Progenitor cell of endocrine pancreas (in vitro differentiated cells): ENCODE measurements around the gene EHBP1L1. TPM values are rescaled to one million over a fixed set of nuclear protein-coding genes. Genes with fewer than 3 reads are reported as not detected.

Source experiments
- DNase-seq: peaks from one replicate; pipeline ENCODE4 v3.0.0; 2021; ENCODE audit warnings: low spot score; ENCODE audit not compliant: unreplicated experiment
- H3K27ac Mint-ChIP-seq: 2 replicates; pipeline ENCODE4 v1.8.0; 2021; ENCODE audit warnings: mild to moderate bottlenecking, moderate library complexity, mixed read lengths
- H3K27me3 Mint-ChIP-seq: 2 replicates; pipeline ENCODE4 v1.8.0; 2021; ENCODE audit warnings: mixed read lengths
- H3K36me3 Mint-ChIP-seq: 2 replicates; pipeline ENCODE4 v1.8.0; 2022; ENCODE audit warnings: mixed read lengths; ENCODE audit not compliant: insufficient read depth
- H3K4me1 Mint-ChIP-seq: 2 replicates; pipeline ENCODE4 v1.8.0; 2021; ENCODE audit warnings: low read depth, mixed read lengths
- H3K4me3 Mint-ChIP-seq: 2 replicates; pipeline ENCODE4 v1.8.0; 2021; ENCODE audit warnings: low read depth, mild to moderate bottlenecking, moderate library complexity, mixed read lengths
- H3K9me3 Mint-ChIP-seq: 2 replicates; pipeline ENCODE4 v1.8.0; 2021; ENCODE audit warnings: low read depth, mixed read lengths
- CTCF ChIP-seq: fragments of 200-600 bp; sonication (generic); IDR thresholded peaks from one replicate; pipeline ENCODE4 v1.5.0; 2021; ENCODE audit warnings: antibody characterized with exemption, mild to moderate bottlenecking; ENCODE audit not compliant: unreplicated experiment
- total RNA-seq: library from RNA; stranded (reverse); gene quantifications from 2 replicates; pipeline ENCODE4 v1.2.1, GENCODE V29; 2021

The EHBP1L1 gene
- total RNA-seq, 1 donor from 2014 or later: 13.0 TPM

GRCh38 chr11:65623177-65623576, 47.3 kb downstream of the EHBP1L1 start:
- Mint-ChIP-seq H3K4me1 (no peaks in the 10 kb centered on the region), H3K9me3 (no peaks in the 10 kb centered on the region), H3K27me3 (no peaks in the 10 kb centered on the region), H3K27ac (peak overlapping the region; percentile 59), H3K36me3 (peaks cover 6% of the 10 kb centered on the region), H3K4me3 (no peak overlapping the region)
- TF ChIP-seq CTCF: no peak
- DNase-seq: no peak

GRCh38 chr11:65623852-65624616, 48.2 kb downstream of the EHBP1L1 start:
- DNase-seq: no peak
- H3K4me1 Mint-ChIP-seq: no peaks in the 10 kb centered on the region
- H3K9me3 Mint-ChIP-seq: no peaks in the 10 kb centered on the region
- H3K36me3 Mint-ChIP-seq: peaks cover 6% of the 10 kb centered on the region
- H3K27ac Mint-ChIP-seq: no peak overlapping the region
- no peaks in the 10 kb centered on the region for H3K27me3 Mint-ChIP-seq
- TF ChIP-seq CTCF: no peak
- H3K4me3 Mint-ChIP-seq: no peak overlapping the region

- Mint-ChIP-seq H3K27me3 (no peaks in the 10 kb centered on the region), H3K27ac (no peak overlapping the region), H3K36me3 (peaks cover 6% of the 10 kb centered on the region), H3K9me3 (no peaks in the 10 kb centered on the region), H3K4me1 (no peaks in the 10 kb centered on the region), H3K4me3 (no peak overlapping the region)
- no peak for DNase-seq
- no peak for TF ChIP-seq CTCF
These were observed 49.2 kb downstream of the EHBP1L1 start for GRCh38 chr11:65624931-65625627.

GRCh38 chr11:65625628-65626342, 49.9 kb downstream of the EHBP1L1 start:
- Mint-ChIP-seq H3K36me3 (peaks cover 6% of the 10 kb centered on the region), H3K4me3 (no peak overlapping the region), H3K27ac (no peak overlapping the region), H3K27me3 (no peaks in the 10 kb centered on the region), H3K9me3 (no peaks in the 10 kb centered on the region), H3K4me1 (no peaks in the 10 kb centered on the region)
- DNase-seq: no peak
- TF ChIP-seq CTCF: peak; percentile 58

- Mint-ChIP-seq H3K36me3 (peaks cover 6% of the 10 kb centered on the region), H3K27ac (no peak overlapping the region), H3K9me3 (no peaks in the 10 kb centered on the region), H3K4me3 (no peak overlapping the region), H3K27me3 (no peaks in the 10 kb centered on the region), H3K4me1 (no peaks in the 10 kb centered on the region)
- no peak for TF ChIP-seq CTCF
- DNase-seq: no peak
These were observed 51.3 kb downstream of the EHBP1L1 start for GRCh38 chr11:65627202-65627601.
